Measurements from ENCODE around the gene ECSIT.
"Not testable (repeated sequence)": the region's sequence is repeated elsewhere in the genome, so short reads cannot be mapped to it uniquely, and the experiment has no call there.

ECSIT gene

GRCh38 chr19:11528551-11529341 lies at the start of gene ECSIT:
Gene ECSIT, minus strand, starts transcription at chr19:11529134. Its CDS starts 9,964 bp downstream, at chr19:11519170.
- DNase-seq (ENCODE audit: low read depth, low spot score) = peak; percentile 94

- no peak for DNase-seq (ENCODE audit: low read depth, low spot score)
Observed at GRCh38 chr19:11577451-11578257, 48.7 kb upstream of the ECSIT start, which contains the start of gene ACP5. Gene ACP5, minus strand, starts transcription at chr19:11577645. Its CDS starts 328 bp downstream, at chr19:11577317.

GRCh38 chr19:11576227-11576626 lies 47.3 kb upstream of the ECSIT start:
- DNase-seq (ENCODE audit: low read depth, low spot score) = no peak

GRCh38 chr19:11574689-11575088 lies 45.8 kb upstream of the ECSIT start:
- DNase-seq (ENCODE audit: low read depth, low spot score) = no peak

- not testable (repeated sequence) for DNase-seq (ENCODE audit: low read depth, low spot score)
Observed at GRCh38 chr19:11573763-11574162, 44.8 kb upstream of the ECSIT start.

- DNase-seq (ENCODE audit: low read depth, low spot score) = not testable (repeated sequence)
Observed at GRCh38 chr19:11573354-11573753, 44.4 kb upstream of the ECSIT start.

- DNase-seq (ENCODE audit: low read depth, low spot score) = no peak
Observed at GRCh38 chr19:11570039-11570462, 41.1 kb upstream of the ECSIT start.

- DNase-seq (ENCODE audit: low read depth, low spot score) = no peak
Observed at GRCh38 chr19:11566164-11566563, 37.2 kb upstream of the ECSIT start.

- DNase-seq (ENCODE audit: low read depth, low spot score) = not testable (repeated sequence)
Observed at GRCh38 chr19:11565649-11565980, 36.7 kb upstream of the ECSIT start.

GRCh38 chr19:11564082-11564807 lies 35.3 kb upstream of the ECSIT start:
- DNase-seq (ENCODE audit: low read depth, low spot score) = not testable (repeated sequence)

GRCh38 chr19:11563532-11563931 lies 34.6 kb upstream of the ECSIT start:
- DNase-seq (ENCODE audit: low read depth, low spot score) = no peak

- DNase-seq (ENCODE audit: low read depth, low spot score) = no peak
Observed at GRCh38 chr19:11560404-11561051, 31.6 kb upstream of the ECSIT start.

- peak; percentile 93 for DNase-seq (ENCODE audit: low read depth, low spot score)
Observed at GRCh38 chr19:11558881-11559828, 30.2 kb upstream of the ECSIT start, which contains the start of gene ELOF1. Gene ELOF1, minus strand, starts transcription at chr19:11559230. Its CDS starts 4,883 bp downstream, at chr19:11554347.

GRCh38 chr19:11556634-11557420 lies 27.9 kb upstream of the ECSIT start:
- no peak for DNase-seq (ENCODE audit: low read depth, low spot score)

GRCh38 chr19:11555246-11555645 lies 26.3 kb upstream of the ECSIT start:
- no peak for DNase-seq (ENCODE audit: low read depth, low spot score)

GRCh38 chr19:11554160-11554559 lies 25.2 kb upstream of the ECSIT start:
- no peak for DNase-seq (ENCODE audit: low read depth, low spot score)

- no peak for DNase-seq (ENCODE audit: low read depth, low spot score)
Observed at GRCh38 chr19:11552666-11553372, 23.9 kb upstream of the ECSIT start.

- DNase-seq (ENCODE audit: low read depth, low spot score) = no peak
Observed at GRCh38 chr19:11551603-11552235, 22.8 kb upstream of the ECSIT start.
